Neural cell (in vitro differentiated cells): ENCODE measurements around the gene SPATA2. TPM values are rescaled to one million over a fixed set of nuclear protein-coding genes. Genes with fewer than 3 reads are reported as not detected.

Experiments used
- H2AFZ ChIP-seq: fragments of 200-600, 300-800 bp; sonication (generic), shearing (Covaris generic); 2 replicates; pipeline ENCODE4 v1.6.0; 2014; ENCODE audit warnings: low read depth, mild to moderate bottlenecking, antibody characterized with exemption, low read length, moderate library complexity
- H3F3A ChIP-seq: fragments of 200-600 bp; shearing (Covaris generic); 2 replicates; pipeline ENCODE4 v1.6.1; 2016; ENCODE audit warnings: mild to moderate bottlenecking, moderate library complexity, mixed read lengths, antibody characterized with exemption, low read length; ENCODE audit not compliant: insufficient read depth, poor library complexity, severe bottlenecking
- H3K27ac ChIP-seq: fragments of 200-600, 300-800 bp; sonication (generic), shearing (Covaris generic); 2 replicates; pipeline ENCODE4 v1.5.1; 2014; ENCODE audit warnings: mild to moderate bottlenecking, low read length, moderate library complexity
- H3K27me3 ChIP-seq: fragments of 300-800, 200-600 bp; sonication (generic), shearing (Covaris generic); 2 replicates; pipeline ENCODE4 v1.6.0; 2014; ENCODE audit warnings: mild to moderate bottlenecking, low read depth, low read length, moderate library complexity; ENCODE audit not compliant: insufficient read depth
- H3K36me3 ChIP-seq: fragments of 300-800, 200-600 bp; sonication (generic), shearing (Covaris generic); 2 replicates; pipeline ENCODE4 v1.5.1; 2014; ENCODE audit warnings: mild to moderate bottlenecking, antibody characterized with exemption, low read length, moderate library complexity; ENCODE audit not compliant: insufficient read depth
- H3K4me2 ChIP-seq: fragments of 300-800, 200-600 bp; sonication (generic), shearing (Covaris generic); 2 replicates; pipeline ENCODE4 v1.6.0; 2014; ENCODE audit warnings: mild to moderate bottlenecking, low read length
- H3K4me3 ChIP-seq: fragments of 300-800, 200-600 bp; sonication (generic), shearing (Covaris generic); 2 replicates; pipeline ENCODE4 v1.5.1; 2014; ENCODE audit warnings: mild to moderate bottlenecking, low read length, moderate library complexity
- H3K79me2 ChIP-seq: fragments of 200-600 bp; shearing (Covaris generic); replicated peaks from 2 replicates; pipeline ENCODE4 v1.6.0; 2014; ENCODE audit warnings: mild to moderate bottlenecking, low read length, moderate library complexity; ENCODE audit not compliant: insufficient read depth
- H3K9ac ChIP-seq: fragments of 300-800, 200-600 bp; sonication (generic), shearing (Covaris generic); 2 replicates; pipeline ENCODE4 v1.6.1; 2016; ENCODE audit warnings: mild to moderate bottlenecking, low read length, mixed read lengths
- H3K9me2 ChIP-seq: fragments of 200-600 bp; shearing (Covaris generic); 2 replicates; pipeline ENCODE4 v1.6.1; 2016; ENCODE audit warnings: mild to moderate bottlenecking, low read length, mixed read lengths; ENCODE audit not compliant: insufficient read depth
- H3K9me3 ChIP-seq: fragments of 200-600, 300-800 bp; sonication (generic), shearing (Covaris generic); 2 replicates; pipeline ENCODE4 v1.6.1; 2016; ENCODE audit warnings: mild to moderate bottlenecking, mixed run types, low read length, moderate library complexity, mixed read lengths
- H4K20me1 ChIP-seq: fragments of 200-600 bp; shearing (Covaris generic); 2 replicates; pipeline ENCODE4 v1.6.1; 2016; ENCODE audit warnings: mild to moderate bottlenecking, mixed run types; ENCODE audit not compliant: insufficient read depth
- CTCF ChIP-seq: fragments of 450-650 bp; IDR thresholded peaks from 2 replicates; pipeline ENCODE4 v1.5.1; 2014; ENCODE audit warnings: antibody characterized with exemption, mild to moderate bottlenecking, moderate library complexity; ENCODE audit not compliant: poor library complexity, severe bottlenecking
- EP300 ChIP-seq: fragments of 450-650 bp; conservative IDR thresholded peaks from 2 replicates; pipeline ENCODE4 v1.6.1; 2014; ENCODE audit warnings: antibody characterized with exemption, mild to moderate bottlenecking, moderate library complexity; ENCODE audit not compliant: poor library complexity, severe bottlenecking
- EZH2 ChIP-seq: fragments of 200-600, 300-800 bp; shearing (Covaris generic), sonication (generic); IDR thresholded peaks from 2 replicates; pipeline ENCODE4 v1.6.1; 2014; ENCODE audit warnings: antibody characterized with exemption, low read length, borderline replicate concordance, mild to moderate bottlenecking; ENCODE audit not compliant: insufficient read depth, poor library complexity, severe bottlenecking
- MXI1 ChIP-seq: fragments of 450-650 bp; conservative IDR thresholded peaks from 2 replicates; pipeline ENCODE4 v1.6.1; 2014; ENCODE audit warnings: antibody characterized with exemption, mild to moderate bottlenecking; ENCODE audit not compliant: poor library complexity, severe bottlenecking
- POLR2AphosphoS5 ChIP-seq: IDR thresholded peaks from 2 replicates; pipeline ENCODE4 v1.6.1; 2012
- RAD21 ChIP-seq: fragments of 450-650 bp; conservative IDR thresholded peaks from 2 replicates; pipeline ENCODE4 v1.6.1; 2014; ENCODE audit warnings: antibody characterized with exemption, mild to moderate bottlenecking, moderate library complexity
- REST ChIP-seq: IDR thresholded peaks from 2 replicates; pipeline ENCODE4 v1.6.1; 2012; ENCODE audit warnings: borderline replicate concordance
- SMC3 ChIP-seq: fragments of 450-650 bp; conservative IDR thresholded peaks from 2 replicates; pipeline ENCODE4 v1.6.1; 2014; ENCODE audit warnings: antibody characterized with exemption, mild to moderate bottlenecking, moderate library complexity; ENCODE audit not compliant: poor library complexity
- TAF1 ChIP-seq: IDR thresholded peaks from 2 replicates; pipeline ENCODE4 v1.6.1; 2012; ENCODE audit warnings: low read depth
- polyA plus RNA-seq: library from polyadenylated mRNA; depleted of rRNA; stranded (reverse); fragments of >200 nt; gene quantifications from 2 replicates; pipeline ENCODE4 v1.2.3, GENCODE V29; 2014

Gene SPATA2
- polyA plus RNA-seq, 1 donor from 2014 or later, result 1.7 TPM

GRCh38 chr20:49909499-49910339 lies 5.6 kb downstream of the SPATA2 start:
- Histone ChIP-seq H3K4me3 (no peak overlapping the region), H3K9me2 (no peaks in the 10 kb centered on the region), H3F3A (no peaks in the 10 kb centered on the region), H2AFZ (no peak overlapping the region), H3K27ac (no peak overlapping the region), H4K20me1 (no peaks in the 10 kb centered on the region), H3K79me2 (peaks cover 31% of the 10 kb centered on the region), H3K9me3 (no peaks in the 10 kb centered on the region), H3K27me3 (no peaks in the 10 kb centered on the region), H3K4me2 (no peak overlapping the region), H3K9ac (no peak overlapping the region), H3K36me3 (no peaks in the 10 kb centered on the region)
- peak; percentile 19 for TF ChIP-seq CTCF
- TF ChIP-seq SMC3, result no peak

- no peak overlapping the region for H3K27ac ChIP-seq
- no peaks in the 10 kb centered on the region for H3K9me2 ChIP-seq
- TF ChIP-seq SMC3, result no peak
- no peak for TF ChIP-seq MXI1
- TF ChIP-seq RAD21, result no peak
- no peak for TF ChIP-seq EP300
- TF ChIP-seq REST, result no peak
- no peak for TF ChIP-seq POLR2AphosphoS5
- TF ChIP-seq TAF1, result no peak
- TF ChIP-seq CTCF, result no peak
- no peak for TF ChIP-seq EZH2
- H4K20me1 ChIP-seq, result no peaks in the 10 kb centered on the region
- no peaks in the 10 kb centered on the region for H3K9me3 ChIP-seq
- no peak overlapping the region for H2AFZ ChIP-seq
- peaks cover 16% of the 10 kb centered on the region for H3K79me2 ChIP-seq
- H3K4me3 ChIP-seq, result no peak overlapping the region
- no peak overlapping the region for H3K4me2 ChIP-seq
- no peak overlapping the region for H3K9ac ChIP-seq
- no peaks in the 10 kb centered on the region for H3F3A ChIP-seq
- no peaks in the 10 kb centered on the region for H3K27me3 ChIP-seq
- H3K36me3 ChIP-seq, result no peaks in the 10 kb centered on the region
Measured at GRCh38 chr20:49908258-49908565, 7.1 kb downstream of the SPATA2 start.
